ENCODE measurements around the gene ARL9. TPM values are rescaled to one million over a fixed set of nuclear protein-coding genes. Genes with fewer than 3 reads are reported as not detected.

ARL9 gene
- total RNA-seq (2022; extraction: Qiagen RNA extraction; ENCODE audit: low read depth), result not detected in 5 replicates

GRCh38 chr4:56505269-56506130 is at the start of gene ARL9:
Gene ARL9, plus strand, starts transcription at chr4:56505791. Its CDS starts 72 bp downstream, at chr4:56505863.

GRCh38 chr4:56467284-56468096 is 38.1 kb upstream of the ARL9 start, which contains the start of gene SRP72:
Gene SRP72, plus strand, starts transcription at chr4:56467617. Its CDS starts 19 bp downstream, at chr4:56467636.

Other genes starting within 250 kb of the ARL9 start
- 3.0 to 4.3 TPM (median 3.7 TPM) in 5 replicates for gene AASDH, start 118.3 kb upstream of the ARL9 start, total RNA-seq (2022; extraction: Qiagen RNA extraction; ENCODE audit: low read depth)
- gene PPAT, start 70.2 kb upstream of the ARL9 start, total RNA-seq (2022; extraction: Qiagen RNA extraction; ENCODE audit: low read depth), result 19.2 to 23.7 TPM (median 22.3 TPM) in 5 replicates
- 135 to 152 TPM (median 149 TPM) in 5 replicates for gene PAICS, start 69.5 kb upstream of the ARL9 start, total RNA-seq (2022; extraction: Qiagen RNA extraction; ENCODE audit: low read depth)
- gene SRP72, start 38.2 kb upstream of the ARL9 start, total RNA-seq (2022; extraction: Qiagen RNA extraction; ENCODE audit: low read depth), result 47.4 to 65.9 TPM (median 59.2 TPM) in 5 replicates
- gene HOPX, start 175.5 kb downstream of the ARL9 start, total RNA-seq (2022; extraction: Qiagen RNA extraction; ENCODE audit: low read depth), result not detected in 5 replicates

Measured in A549 treated with DMSO at 1 μM for 4 hours (cell line).